SU-DHL-6 (cell line): ENCODE results near the gene JAM2.

Experiments
- CTCF ChIP-seq: fragments of 200-600 bp; sonication (generic); IDR thresholded peaks from one replicate; pipeline ENCODE4 v1.5.1; 2017; ENCODE audit warnings: antibody characterized with exemption, mild to moderate bottlenecking, low read length, moderate library complexity; ENCODE audit not compliant: insufficient read depth, poor library complexity, severe bottlenecking
- EZH2phosphoT487 ChIP-seq: fragments of 200-600 bp; sonication (generic), shearing (Covaris generic); conservative IDR thresholded peaks from 2 replicates; pipeline ENCODE4 v1.6.1; 2018; ENCODE audit warnings: mild to moderate bottlenecking, antibody characterized with exemption, low read length, moderate library complexity, mixed read lengths

GRCh38 chr21:25649146-25649545 is 10.1 kb downstream of the JAM2 start:
- TF ChIP-seq CTCF (no peak), EZH2phosphoT487 (no peak)
